LNCAP (cell line): Measurements from ENCODE around the gene NR2F2.

ENCODE experiments used
- CTCF ChIP-seq: fragments of 450-650 bp; IDR thresholded peaks from 2 replicates; pipeline ENCODE4 v1.5.1; 2017; ENCODE audit warnings: mild to moderate bottlenecking

The NR2F2 gene

GRCh38 chr15:96338766-96339618 lies 8.5 kb downstream of the NR2F2 start:
- TF ChIP-seq CTCF, result no peak

- TF ChIP-seq CTCF, result no peak
Measured at GRCh38 chr15:96339619-96340347, 9.3 kb downstream of the NR2F2 start.

- no peak for TF ChIP-seq CTCF
Measured at GRCh38 chr15:96340348-96340597, 9.8 kb downstream of the NR2F2 start.

GRCh38 chr15:96340598-96341512 lies 10.4 kb downstream of the NR2F2 start:
- TF ChIP-seq CTCF, result no peak

GRCh38 chr15:96341513-96342405 lies 11.3 kb downstream of the NR2F2 start:
- no peak for TF ChIP-seq CTCF

- TF ChIP-seq CTCF, result no peak
Measured at GRCh38 chr15:96342406-96343112, 12.1 kb downstream of the NR2F2 start.
